NCI-H2107 treated with DMSO at 0.1 percent for 48 hours (cell line): ENCODE results near the gene ABCA12.

Experiments used
- DNase-seq: peaks from one replicate; lab custom pipeline; 2025; ENCODE audit not compliant: unreplicated experiment; lab: John Stamatoyannopoulos, UW

The ABCA12 gene

GRCh38 chr2:215120401-215120800, 18.0 kb downstream of the ABCA12 start:
- no peak for DNase-seq

GRCh38 chr2:215119847-215120246, 18.6 kb downstream of the ABCA12 start:
- no peak for DNase-seq

- DNase-seq: no peak
These were observed 27.5 kb downstream of the ABCA12 start for GRCh38 chr2:215110918-215111317.

- DNase-seq: no peak
These were observed 31.0 kb downstream of the ABCA12 start for GRCh38 chr2:215107216-215108056.

- no peak for DNase-seq
These were observed 32.6 kb downstream of the ABCA12 start for GRCh38 chr2:215105607-215106354.

GRCh38 chr2:215104226-215104625, 34.2 kb downstream of the ABCA12 start:
- no peak for DNase-seq

GRCh38 chr2:215098875-215099274, 39.6 kb downstream of the ABCA12 start:
- DNase-seq: no peak

GRCh38 chr2:215084080-215084479, 54.3 kb downstream of the ABCA12 start:
- no peak for DNase-seq

GRCh38 chr2:215083146-215083545, 55.3 kb downstream of the ABCA12 start:
- no peak for DNase-seq

GRCh38 chr2:215082446-215082845, 56.0 kb downstream of the ABCA12 start:
- no peak for DNase-seq

- DNase-seq: no peak
These were observed 57.9 kb downstream of the ABCA12 start for GRCh38 chr2:215080545-215080944.

- DNase-seq: no peak
These were observed 66.8 kb downstream of the ABCA12 start for GRCh38 chr2:215071676-215072075.

- no peak for DNase-seq
These were observed 70.0 kb downstream of the ABCA12 start for GRCh38 chr2:215068399-215068798.

- DNase-seq: no peak
These were observed 72.3 kb downstream of the ABCA12 start for GRCh38 chr2:215066124-215066523.

- no peak for DNase-seq
These were observed 74.9 kb downstream of the ABCA12 start for GRCh38 chr2:215063526-215063925.

GRCh38 chr2:215060861-215061536, 77.4 kb downstream of the ABCA12 start:
- DNase-seq: peak; percentile 32

- no peak for DNase-seq
These were observed 78.7 kb downstream of the ABCA12 start for GRCh38 chr2:215059724-215060123.

GRCh38 chr2:215055891-215056290, 82.5 kb downstream of the ABCA12 start:
- DNase-seq: no peak

GRCh38 chr2:215052810-215053209, 85.6 kb downstream of the ABCA12 start:
- no peak for DNase-seq

- DNase-seq: no peak
These were observed 86.0 kb downstream of the ABCA12 start for GRCh38 chr2:215052404-215052803.

- DNase-seq: no peak
These were observed 89.1 kb downstream of the ABCA12 start for GRCh38 chr2:215049341-215049740.

GRCh38 chr2:215038421-215038820, 100.0 kb downstream of the ABCA12 start:
- DNase-seq: no peak
